Stimulated activated CD4-positive, alpha-beta T cell treated with anti-CD3 and anti-CD28 coated beads, Interleukin-2, amount 100 ng/mL, for 48 hours (primary cell): ENCODE results near the gene MRPL44.

ENCODE experiments used
- DNase-seq, 2 donors: peaks; one replicate each; pipeline ENCODE4 v3.0.0-alpha.2; 2020

MRPL44 gene

DNA sequence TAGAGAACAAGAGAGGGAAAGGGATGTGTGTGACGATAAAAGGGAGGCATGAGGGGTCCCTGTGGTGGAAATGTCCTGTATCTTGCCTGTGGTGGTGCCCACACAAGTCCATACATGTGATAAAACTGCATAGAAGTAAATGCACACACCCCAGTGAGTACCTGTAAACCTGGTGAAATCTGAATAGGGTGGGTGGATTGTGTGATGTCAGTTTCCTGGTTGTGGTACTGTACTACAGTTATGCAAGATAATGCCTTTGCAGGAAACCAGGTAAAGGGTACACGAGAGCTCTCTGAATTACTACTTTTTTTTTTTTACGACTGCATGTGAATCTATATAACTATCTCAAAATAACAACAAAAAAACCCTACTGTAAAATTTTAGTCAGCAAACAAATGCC is 59.7 kb downstream of the MRPL44 start:
- no peak for DNase-seq
